Endothelial cell of umbilical vein (primary cell): ENCODE measurements around the gene EPB41L4B.

Experiments used
- CTCF ChIP-seq, 2 donors: IDR thresholded peaks; 1 replicate in 1 of 2; 2 replicates in 1 of 2; pipeline ENCODE4 v1.5.1; 2011; ENCODE audit warnings: low read length in 2 of 2, mild to moderate bottlenecking in 2 of 2, moderate library complexity in 2 of 2, control low read depth in 1 of 2, inconsistent platforms in 1 of 2, low read depth in 1 of 2; ENCODE audit not compliant: insufficient read depth in 1 of 2; ENCODE audit errors: extremely low read depth in 1 of 2
- EZH2 ChIP-seq: IDR thresholded peaks from 2 replicates; pipeline ENCODE4 v1.6.1; 2012; ENCODE audit warnings: borderline replicate concordance, low read depth, mild to moderate bottlenecking, moderate library complexity, low read length, inconsistent platforms; ENCODE audit not compliant: severe bottlenecking
- JUN ChIP-seq: IDR thresholded peaks from 2 replicates; pipeline ENCODE4 v1.6.1; 2011; ENCODE audit warnings: borderline replicate concordance, low read depth; ENCODE audit not compliant: insufficient read length, insufficient read depth
- MYC ChIP-seq: IDR thresholded peaks from one replicate; pipeline ENCODE4 v1.6.1; 2011; ENCODE audit warnings: mild to moderate bottlenecking, low read depth, low read length
- POLR2A ChIP-seq: IDR thresholded peaks from 2 replicates; pipeline ENCODE4 v1.6.1; 2012; ENCODE audit warnings: low read depth, mild to moderate bottlenecking, control low read depth, low read length
- POLR2AphosphoS5 ChIP-seq: IDR thresholded peaks from 2 replicates; pipeline ENCODE4 v1.6.1; 2012; ENCODE audit warnings: low read depth, mild to moderate bottlenecking, control low read depth, low read length, moderate library complexity; ENCODE audit not compliant: insufficient read depth

- no peak for TF ChIP-seq CTCF (IDR thresholded peaks at IDR 0.05; ENCODE audit: extremely low read depth in 1 of 2, insufficient read depth in 1 of 2, low read depth in 1 of 2, low read length in 2 of 2)
- TF ChIP-seq EZH2: no peak
- TF ChIP-seq POLR2A: no peak
- TF ChIP-seq POLR2AphosphoS5: no peak
- TF ChIP-seq JUN: no peak
- TF ChIP-seq MYC: no peak
Observed at GRCh38 chr9:109316207-109316640, 4.6 kb downstream of the EPB41L4B start.
